Bronchial epithelial cell (primary cell): ENCODE measurements around the gene SEPTIN1. TPM values are rescaled to one million over a fixed set of nuclear protein-coding genes. Genes with fewer than 3 reads are reported as not detected.
A peak's percentile ranks its signal among the peaks of the same experiment; 100 is the strongest.

ENCODE experiments used
- DNase-seq: peaks from one replicate; pipeline ENCODE4 v3.0.0-alpha.2; 2010; ENCODE audit warnings: low read depth
- FAIRE-seq: peaks from 2 replicates; lab custom pipeline; 2011; peaks lifted over from hg19 to GRCh38; lab: Jason Lieb, UNC
- H3K27me3 ChIP-seq: 2 replicates; pipeline ENCODE4 v1.5.1; 2011; ENCODE audit warnings: low read length; ENCODE audit not compliant: control insufficient read depth, insufficient read depth
- H3K36me3 ChIP-seq: 2 replicates; pipeline ENCODE4 v1.5.1; 2011; ENCODE audit warnings: low read length; ENCODE audit not compliant: control insufficient read depth, insufficient read depth
- H3K4me3 ChIP-seq: 2 replicates; pipeline ENCODE4 v1.5.1; 2011; ENCODE audit warnings: mild to moderate bottlenecking, low read depth, low read length, control low read depth
- CTCF ChIP-seq: IDR thresholded peaks from 2 replicates; pipeline ENCODE4 v1.5.1; 2011; ENCODE audit warnings: mild to moderate bottlenecking, moderate library complexity, low read length, control low read depth, inconsistent platforms; ENCODE audit not compliant: insufficient read depth, severe bottlenecking
- total RNA-seq: library from RNA; depleted of rRNA; stranded (reverse); fragments of >200 nt; gene quantifications from 2 replicates; pipeline ENCODE4 v1.2.1, GENCODE V29; 2014

SEPTIN1 gene, protein sequence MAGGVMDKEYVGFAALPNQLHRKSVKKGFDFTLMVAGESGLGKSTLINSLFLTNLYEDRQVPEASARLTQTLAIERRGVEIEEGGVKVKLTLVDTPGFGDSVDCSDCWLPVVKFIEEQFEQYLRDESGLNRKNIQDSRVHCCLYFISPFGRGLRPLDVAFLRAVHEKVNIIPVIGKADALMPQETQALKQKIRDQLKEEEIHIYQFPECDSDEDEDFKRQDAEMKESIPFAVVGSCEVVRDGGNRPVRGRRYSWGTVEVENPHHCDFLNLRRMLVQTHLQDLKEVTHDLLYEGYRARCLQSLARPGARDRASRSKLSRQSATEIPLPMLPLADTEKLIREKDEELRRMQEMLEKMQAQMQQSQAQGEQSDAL
- total RNA-seq, result under 0.01 TPM in 1 of 2 replicates, not detected in the other

DNA sequence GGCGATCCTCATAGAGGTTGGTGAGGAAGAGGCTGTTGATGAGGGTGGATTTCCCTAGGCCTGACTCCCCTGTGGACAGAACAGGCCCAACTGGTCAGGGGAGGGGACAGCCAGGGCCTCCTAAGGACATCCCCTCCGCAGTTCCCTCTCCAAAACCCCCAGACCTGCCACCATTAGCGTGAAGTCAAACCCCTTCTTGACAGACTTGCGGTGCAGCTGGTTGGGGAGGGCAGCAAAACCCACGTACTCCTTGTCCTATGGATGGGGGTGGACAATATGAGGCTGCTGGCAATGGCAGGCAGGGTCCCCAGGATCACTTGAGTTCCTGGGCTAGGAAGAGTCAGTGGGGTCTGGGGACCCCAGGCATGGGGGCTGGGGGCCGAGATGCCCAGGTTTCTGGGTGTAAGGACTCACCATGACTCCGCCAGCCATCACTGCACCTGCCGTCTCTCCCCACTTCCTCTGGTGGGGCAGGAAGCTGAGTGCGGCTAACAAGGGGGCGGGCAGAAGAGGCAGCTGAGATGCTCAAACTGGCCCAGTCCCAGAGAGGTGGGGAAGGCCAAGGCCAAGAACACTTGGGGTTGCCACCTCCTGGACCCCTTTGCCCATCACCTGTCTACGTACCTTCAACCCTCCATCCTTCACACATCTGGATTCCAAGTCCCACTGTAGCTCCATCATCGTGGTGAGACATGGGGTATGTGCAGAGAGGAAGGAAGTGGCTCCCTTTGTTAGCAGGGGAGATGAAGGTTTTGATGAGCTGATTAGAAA is at the start of gene SEPTIN1:
Gene SEPTIN1 (minus strand): TSS at position 451 of the 771 bp plus-strand sequence. CDS start 19 bp downstream, at position 432.
- no peak for DNase-seq
- no peak within 1 kb of the TSS for H3K4me3 ChIP-seq
- FAIRE-seq, result no peak

GRCh38 chr16:30430428-30430970 is 48.1 kb upstream of the SEPTIN1 start:
- no peak for TF ChIP-seq CTCF
- DNase-seq (no peak), FAIRE-seq (no peak)
- no peak overlapping the region for H3K4me3 ChIP-seq
- H3K36me3 ChIP-seq, result peaks cover 6% of the 10 kb centered on the region
- H3K27me3 ChIP-seq, result no peaks in the 10 kb centered on the region

More for the DNA sequence above, at the start of gene SEPTIN1:
- no peaks in the 10 kb centered on the region for H3K36me3 ChIP-seq
- H3K27me3 ChIP-seq, result no peaks in the 10 kb centered on the region
- TF ChIP-seq CTCF, result no peak

DNA sequence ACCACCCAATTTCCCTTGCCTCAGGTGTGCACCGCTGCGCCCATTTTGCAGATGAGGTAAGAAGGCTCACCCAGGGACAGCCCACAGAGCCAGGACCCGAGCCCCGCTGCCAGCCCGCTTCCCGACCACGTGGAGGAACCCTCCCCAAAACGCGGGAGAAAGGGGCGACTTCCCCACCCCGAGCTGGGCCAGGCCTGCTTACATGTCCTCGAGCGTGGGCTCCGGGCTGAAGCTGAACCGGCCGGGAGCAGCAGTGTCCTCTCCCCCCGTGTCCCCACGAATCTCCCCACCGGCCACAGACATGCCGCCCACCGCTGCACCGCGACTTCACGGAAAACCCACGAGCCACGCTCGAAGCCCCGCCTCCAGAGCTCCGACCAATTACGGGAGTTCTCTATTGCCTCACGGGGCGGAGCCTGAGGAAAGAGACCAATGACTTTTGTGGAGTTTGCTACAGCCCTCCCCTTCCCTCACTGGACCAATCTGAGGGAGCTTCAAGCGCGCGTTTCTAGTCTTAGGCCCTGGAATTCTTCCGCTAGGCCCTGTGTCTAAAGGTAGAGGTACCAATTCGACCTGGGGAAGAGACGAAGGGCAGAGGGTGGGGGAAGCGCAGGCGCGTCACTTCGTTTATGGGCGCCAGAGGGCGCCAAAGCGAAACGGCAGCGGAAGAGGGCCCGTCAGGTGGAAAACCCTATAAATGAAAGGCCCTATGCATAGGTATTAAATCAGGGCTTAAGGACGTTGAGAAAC is 47.5 kb upstream of the SEPTIN1 start, which contains the start of gene DCTPP1:
Gene DCTPP1 (minus strand): TSS at position 353 of the 750 bp plus-strand sequence. CDS start 50 bp downstream, at position 303.
- DNase-seq (peak; percentile 99), FAIRE-seq (peak; percentile 58)
- peak within 1 kb of the TSS; percentile 80 for H3K4me3 ChIP-seq
- peaks cover 6% of the 10 kb centered on the region for H3K36me3 ChIP-seq
- H3K27me3 ChIP-seq, result no peaks in the 10 kb centered on the region
- peak; percentile 95 for TF ChIP-seq CTCF

GRCh38 chr16:30429418-30429677 is 47.0 kb upstream of the SEPTIN1 start:
- Histone ChIP-seq H3K27me3 (no peaks in the 10 kb centered on the region), H3K4me3 (peak overlapping the region; percentile 80), H3K36me3 (peaks cover 6% of the 10 kb centered on the region)
- DNase-seq (no peak), FAIRE-seq (no peak)
- TF ChIP-seq CTCF, result no peak

- no peaks in the 10 kb centered on the region for H3K27me3 ChIP-seq
- no peak for TF ChIP-seq CTCF
- no peak for DNase-seq
- H3K36me3 ChIP-seq, result peaks cover 11% of the 10 kb centered on the region
- no peak for FAIRE-seq
- no peak overlapping the region for H3K4me3 ChIP-seq
Observed at GRCh38 chr16:30428055-30428454, 45.7 kb upstream of the SEPTIN1 start.
